ENCODE data around the gene EML5.

Gene EML5

DNA sequence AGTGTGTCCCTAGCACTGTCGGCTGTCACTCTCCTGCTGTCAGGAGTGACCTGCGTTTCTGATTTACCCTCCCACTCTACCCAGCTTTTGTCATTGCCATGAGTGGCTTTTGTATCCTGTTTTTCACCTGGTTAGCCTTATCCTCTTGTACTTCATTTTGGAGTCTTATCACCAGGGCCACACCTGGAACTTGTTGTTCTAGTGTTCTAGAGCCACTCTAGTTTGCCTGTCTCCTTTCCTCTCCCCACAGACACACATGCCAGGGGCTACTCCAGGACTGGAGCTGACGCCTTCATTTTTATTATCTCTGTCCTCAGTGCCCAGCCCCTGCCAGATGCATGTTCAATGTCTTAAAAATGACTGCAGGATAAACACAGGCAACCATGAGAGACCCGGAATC lies 195.7 kb downstream of the EML5 start (continued):
- TF ChIP-seq ZNF350 (tag by site-specific recombination; IDR thresholded peaks at IDR 0.05) (no peak), ZNF24 (tag by site-specific recombination; IDR thresholded peaks at IDR 0.05) (no peak), ZSCAN16 (tag by site-specific recombination; IDR thresholded peaks at IDR 0.05) (no peak)

DNA sequence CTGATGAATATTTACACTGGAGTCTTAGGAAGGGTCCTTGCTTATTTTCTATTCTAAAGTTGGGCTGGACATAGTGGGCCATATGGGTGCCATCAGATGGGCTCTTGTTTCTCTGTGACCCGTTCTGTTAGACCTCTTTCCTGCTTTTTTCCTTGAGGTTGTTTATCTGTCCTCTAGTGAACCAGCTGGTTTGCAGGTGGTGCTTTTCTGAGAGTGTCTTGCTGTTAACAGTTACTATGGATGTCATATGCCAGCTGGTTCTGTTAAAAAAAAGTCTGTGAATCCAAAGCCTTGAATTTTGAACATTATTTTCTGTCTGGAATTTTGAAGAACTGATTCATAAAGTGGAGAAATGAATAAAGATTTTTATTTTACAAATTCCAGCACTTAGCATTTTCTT lies 200.7 kb downstream of the EML5 start:
- Histone ChIP-seq H3K4me1 (ENCODE audit: control insufficient read depth, insufficient read depth, low read length) (no peaks in the 10 kb centered on the region), H3K9me3 (ENCODE audit: control insufficient read depth, insufficient read depth, low read depth, low read length) (no peaks in the 10 kb centered on the region), H3K27ac (ENCODE audit: extremely low read depth, low read depth, low read length) (no peak overlapping the region), H3K36me3 (ENCODE audit: control insufficient read depth in 2 of 2, insufficient read depth in 1 of 2, low read length in 2 of 2) (peaks cover 58 to 90% of the 10 kb centered on the region in 2 experiments), H3K4me3 (ENCODE audit: low read depth, low read length) (no peak overlapping the region)
- CTCF ChIA-PET, result no interaction called here
- POLR2A ChIA-PET, result no interaction called here
- TF ChIP-seq ZNF133 (tag by site-specific recombination; IDR thresholded peaks at IDR 0.05) (no peak), ZNF530 (tag by site-specific recombination; IDR thresholded peaks at IDR 0.05; ENCODE audit: low read depth) (no peak), ZNF48 (tag by site-specific recombination; IDR thresholded peaks at IDR 0.05) (no peak), ZBTB20 (tag by site-specific recombination; IDR thresholded peaks at IDR 0.05) (no peak), GFI1B (tag by site-specific recombination; IDR thresholded peaks at IDR 0.05) (no peak), ZNF629 (tag by site-specific recombination; IDR thresholded peaks at IDR 0.05) (no peak), ZNF155 (tag by site-specific recombination; IDR thresholded peaks at IDR 0.05) (no peak), ZNF514 (tag by site-specific recombination; IDR thresholded peaks at IDR 0.05) (no peak), ZNF654 (tag by site-specific recombination; IDR thresholded peaks at IDR 0.05; ENCODE audit: low read depth) (no peak), ZNF76 (tag by site-specific recombination; IDR thresholded peaks at IDR 0.05; ENCODE audit: borderline replicate concordance, low read depth) (no peak), ZNF596 (tag by site-specific recombination; IDR thresholded peaks at IDR 0.05) (no peak), HOXC10 (CRISPR knock-in tag; IDR thresholded peaks at IDR 0.05) (no peak), ZNF354C (tag by site-specific recombination; IDR thresholded peaks at IDR 0.05; ENCODE audit: borderline replicate concordance, low read depth) (no peak)
- TF ChIP-seq, protein P1, sequence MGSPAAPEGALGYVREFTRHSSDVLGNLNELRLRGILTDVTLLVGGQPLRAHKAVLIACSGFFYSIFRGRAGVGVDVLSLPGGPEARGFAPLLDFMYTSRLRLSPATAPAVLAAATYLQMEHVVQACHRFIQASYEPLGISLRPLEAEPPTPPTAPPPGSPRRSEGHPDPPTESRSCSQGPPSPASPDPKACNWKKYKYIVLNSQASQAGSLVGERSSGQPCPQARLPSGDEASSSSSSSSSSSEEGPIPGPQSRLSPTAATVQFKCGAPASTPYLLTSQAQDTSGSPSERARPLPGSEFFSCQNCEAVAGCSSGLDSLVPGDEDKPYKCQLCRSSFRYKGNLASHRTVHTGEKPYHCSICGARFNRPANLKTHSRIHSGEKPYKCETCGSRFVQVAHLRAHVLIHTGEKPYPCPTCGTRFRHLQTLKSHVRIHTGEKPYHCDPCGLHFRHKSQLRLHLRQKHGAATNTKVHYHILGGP (tag by site-specific recombination; IDR thresholded peaks at IDR 0.05), result no peak

GRCh38 chr14:88590173-88590572 lies 202.6 kb downstream of the EML5 start:
- Histone ChIP-seq H3K36me3 (ENCODE audit: control insufficient read depth in 2 of 2, insufficient read depth in 1 of 2, low read length in 2 of 2) (peaks cover 59 to 88% of the 10 kb centered on the region in 2 experiments), H3K4me1 (ENCODE audit: control insufficient read depth, insufficient read depth, low read length) (no peaks in the 10 kb centered on the region), H3K9me3 (ENCODE audit: control insufficient read depth, insufficient read depth, low read depth, low read length) (no peaks in the 10 kb centered on the region), H3K4me3 (ENCODE audit: low read depth, low read length) (no peak overlapping the region), H3K27ac (ENCODE audit: extremely low read depth, low read depth, low read length) (no peak overlapping the region)
- POLR2A ChIA-PET, result no interaction called here
- CTCF ChIA-PET, result no interaction called here
- no peak for TF ChIP-seq ZNF16 (tag by site-specific recombination; IDR thresholded peaks at IDR 0.05; ENCODE audit: low read depth)
- TF ChIP-seq SP3 (tag by site-specific recombination; IDR thresholded peaks at IDR 0.05), result no peak
- no peak for TF ChIP-seq KLF8 (tag by site-specific recombination; IDR thresholded peaks at IDR 0.05)
- TF ChIP-seq TCF7L2 (IDR thresholded peaks at IDR 0.05; ENCODE audit: borderline replicate concordance, low read depth, low read length), result no peak
- TF ChIP-seq ZNF19 (tag by site-specific recombination; IDR thresholded peaks at IDR 0.05; ENCODE audit: low read depth), result no peak
- TF ChIP-seq ZNF629 (tag by site-specific recombination; IDR thresholded peaks at IDR 0.05), result no peak
- TF ChIP-seq ZNF280C (tag by site-specific recombination; IDR thresholded peaks at IDR 0.05), result no peak
- no peak for TF ChIP-seq ZNF433 (tag by site-specific recombination; IDR thresholded peaks at IDR 0.05; ENCODE audit: low read depth)
- no peak for TF ChIP-seq REPIN1 (tag by site-specific recombination; IDR thresholded peaks at IDR 0.05; ENCODE audit: low read depth)
- no peak for TF ChIP-seq ZNF114 (tag by site-specific recombination; IDR thresholded peaks at IDR 0.05)
- TF ChIP-seq ZNF596 (tag by site-specific recombination; IDR thresholded peaks at IDR 0.05), result no peak
- TF ChIP-seq, protein P2, sequence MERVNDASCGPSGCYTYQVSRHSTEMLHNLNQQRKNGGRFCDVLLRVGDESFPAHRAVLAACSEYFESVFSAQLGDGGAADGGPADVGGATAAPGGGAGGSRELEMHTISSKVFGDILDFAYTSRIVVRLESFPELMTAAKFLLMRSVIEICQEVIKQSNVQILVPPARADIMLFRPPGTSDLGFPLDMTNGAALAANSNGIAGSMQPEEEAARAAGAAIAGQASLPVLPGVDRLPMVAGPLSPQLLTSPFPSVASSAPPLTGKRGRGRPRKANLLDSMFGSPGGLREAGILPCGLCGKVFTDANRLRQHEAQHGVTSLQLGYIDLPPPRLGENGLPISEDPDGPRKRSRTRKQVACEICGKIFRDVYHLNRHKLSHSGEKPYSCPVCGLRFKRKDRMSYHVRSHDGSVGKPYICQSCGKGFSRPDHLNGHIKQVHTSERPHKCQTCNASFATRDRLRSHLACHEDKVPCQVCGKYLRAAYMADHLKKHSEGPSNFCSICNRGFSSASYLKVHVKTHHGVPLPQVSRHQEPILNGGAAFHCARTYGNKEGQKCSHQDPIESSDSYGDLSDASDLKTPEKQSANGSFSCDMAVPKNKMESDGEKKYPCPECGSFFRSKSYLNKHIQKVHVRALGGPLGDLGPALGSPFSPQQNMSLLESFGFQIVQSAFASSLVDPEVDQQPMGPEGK (tag by site-specific recombination; IDR thresholded peaks at IDR 0.05), result no peak
- TF ChIP-seq ZNF707 (tag by site-specific recombination; IDR thresholded peaks at IDR 0.05), result no peak

Data from HEK293 (cell line).